Measurements from ENCODE around the gene KPNA6. TPM values are rescaled to one million over a fixed set of nuclear protein-coding genes. Genes with fewer than 3 reads are reported as not detected.
A peak's percentile ranks its signal among the peaks of the same experiment; 100 is the strongest.

The KPNA6 gene
- total RNA-seq, 1 experiment from 2014 or later: 86.9 TPM

DNA sequence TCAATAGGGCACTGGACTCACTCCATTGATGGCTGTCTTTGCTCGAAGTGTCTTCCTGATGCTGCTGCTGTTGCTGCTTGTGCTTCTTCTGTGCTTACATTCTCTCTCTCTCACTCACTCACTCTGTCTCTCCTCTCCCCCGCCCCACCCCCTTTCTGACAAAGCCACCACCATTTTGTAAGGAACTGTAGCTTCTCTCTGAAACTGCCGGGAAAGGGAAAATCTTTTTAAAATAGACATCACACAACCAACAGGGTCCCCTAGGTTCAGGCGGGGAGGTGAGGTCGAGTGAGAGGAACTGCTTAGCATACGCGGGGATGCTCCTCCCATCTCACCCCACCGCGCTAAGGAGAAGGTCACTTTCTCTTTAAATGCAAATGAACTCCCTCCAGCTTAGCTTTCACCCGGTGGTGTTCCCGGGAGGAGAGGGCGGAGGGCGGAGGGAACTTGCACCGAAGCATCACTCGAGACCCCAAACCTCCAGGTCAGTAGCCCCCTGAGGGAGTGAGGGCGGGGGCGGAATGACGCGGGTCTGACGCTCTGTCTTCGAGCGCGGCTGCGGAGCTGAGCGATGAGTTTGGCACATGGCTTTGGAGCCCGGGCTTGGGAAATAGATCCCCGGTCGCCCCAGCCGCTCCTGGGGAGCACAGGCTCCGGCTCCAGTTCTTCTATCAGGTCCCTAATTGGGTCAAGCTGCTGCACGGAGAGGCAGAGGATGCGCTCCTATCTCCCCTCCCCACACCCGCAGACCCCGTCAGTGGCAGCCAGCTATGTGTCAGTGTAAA is 92.6 kb downstream of the KPNA6 start, which contains the start of gene CCDC28B:
TSS of gene CCDC28B (plus strand) at position 370 of the 785 bp plus-strand sequence. CDS start 1,341 bp downstream, outside the sequence.
- Mint-ChIP-seq H3K4me1 (ENCODE audit: insufficient read depth, unreplicated experiment) (peaks cover 12% of the 10 kb centered on the region), H3K27me3 (ENCODE audit: insufficient read depth, unreplicated experiment) (no peaks in the 10 kb centered on the region), H3K9me3 (ENCODE audit: unreplicated experiment) (no peaks in the 10 kb centered on the region), H3K27ac (ENCODE audit: low read depth, unreplicated experiment) (peak within 1 kb of the TSS; percentile 27), H3K4me3 (ENCODE audit: unreplicated experiment) (peak within 1 kb of the TSS; percentile 71), H3K36me3 (ENCODE audit: insufficient read depth, unreplicated experiment) (peaks cover 36% of the 10 kb centered on the region)
- intact Hi-C loops (cut with micrococcal nuclease): no loop called here
- BruUV-seq (replicated peaks): no TSS peak
- peak; percentile 66 for DNase-seq (ENCODE audit: unreplicated experiment)
- POLR2A ChIA-PET: interaction anchor here (0.6 to 2.5 kb wide), 7 partner anchors 9 to 251 kb away, joined by 3 to 9 read pairs (median 3); partner anchors contain the start of genes BSDC1 and DCDC2B
- CTCF ChIA-PET: interaction anchor here (0.6 to 1.5 kb wide), 2 partner anchors 15 to 1017 kb away, joined by 3 to 4 read pairs; no protein-coding TSS in a partner anchor
- TF ChIP-seq, protein P1, sequence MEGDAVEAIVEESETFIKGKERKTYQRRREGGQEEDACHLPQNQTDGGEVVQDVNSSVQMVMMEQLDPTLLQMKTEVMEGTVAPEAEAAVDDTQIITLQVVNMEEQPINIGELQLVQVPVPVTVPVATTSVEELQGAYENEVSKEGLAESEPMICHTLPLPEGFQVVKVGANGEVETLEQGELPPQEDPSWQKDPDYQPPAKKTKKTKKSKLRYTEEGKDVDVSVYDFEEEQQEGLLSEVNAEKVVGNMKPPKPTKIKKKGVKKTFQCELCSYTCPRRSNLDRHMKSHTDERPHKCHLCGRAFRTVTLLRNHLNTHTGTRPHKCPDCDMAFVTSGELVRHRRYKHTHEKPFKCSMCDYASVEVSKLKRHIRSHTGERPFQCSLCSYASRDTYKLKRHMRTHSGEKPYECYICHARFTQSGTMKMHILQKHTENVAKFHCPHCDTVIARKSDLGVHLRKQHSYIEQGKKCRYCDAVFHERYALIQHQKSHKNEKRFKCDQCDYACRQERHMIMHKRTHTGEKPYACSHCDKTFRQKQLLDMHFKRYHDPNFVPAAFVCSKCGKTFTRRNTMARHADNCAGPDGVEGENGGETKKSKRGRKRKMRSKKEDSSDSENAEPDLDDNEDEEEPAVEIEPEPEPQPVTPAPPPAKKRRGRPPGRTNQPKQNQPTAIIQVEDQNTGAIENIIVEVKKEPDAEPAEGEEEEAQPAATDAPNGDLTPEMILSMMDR (IDR thresholded peaks at IDR 0.05; ENCODE audit: unreplicated experiment): no peak

DNA sequence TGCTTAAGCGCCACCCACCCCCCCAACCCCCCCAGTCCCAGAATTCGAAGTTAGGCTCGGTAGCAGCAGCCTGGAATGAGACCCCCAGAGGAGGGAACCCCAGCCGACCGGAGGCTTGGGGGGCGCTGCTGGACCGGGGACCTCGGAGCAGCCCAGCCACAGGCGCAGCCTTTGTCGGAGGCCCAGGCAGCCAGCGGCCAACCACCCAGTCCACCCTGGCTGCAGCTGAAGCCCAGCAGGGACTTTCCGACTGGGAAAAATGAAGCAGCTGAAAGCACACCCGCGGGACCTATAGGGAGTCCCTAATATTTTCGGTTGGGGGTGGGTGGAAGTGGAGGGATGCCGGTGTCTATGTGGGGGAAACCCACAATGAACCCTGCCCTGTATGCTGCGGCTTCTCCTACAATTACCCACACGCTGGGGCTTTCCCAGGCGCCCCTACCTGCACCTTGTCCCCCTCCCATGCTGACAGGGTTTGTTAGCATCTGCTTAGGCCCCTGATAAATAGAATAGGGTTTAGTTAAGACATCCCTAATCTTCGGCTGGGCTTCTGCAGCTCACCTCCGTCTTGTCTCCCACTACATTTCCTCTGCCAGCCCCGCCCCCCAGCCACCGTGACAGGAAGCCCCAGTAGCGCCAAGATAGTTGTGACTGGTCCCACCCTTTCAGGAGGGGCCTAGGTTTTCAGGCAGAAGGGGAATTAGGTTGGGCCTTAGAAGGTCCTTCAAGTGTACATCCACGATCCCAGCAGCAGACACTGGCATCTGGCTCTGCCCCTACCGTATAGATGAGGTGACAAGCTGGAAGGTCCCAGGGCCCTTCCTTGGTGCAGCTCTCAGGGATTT is 93.4 kb downstream of the KPNA6 start:
- BruUV-seq (replicated peaks): no TSS peak
- Mint-ChIP-seq H3K27me3 (ENCODE audit: insufficient read depth, unreplicated experiment) (no peaks in the 10 kb centered on the region), H3K4me3 (ENCODE audit: unreplicated experiment) (peak overlapping the region; percentile 71), H3K36me3 (ENCODE audit: insufficient read depth, unreplicated experiment) (peaks cover 31% of the 10 kb centered on the region), H3K27ac (ENCODE audit: low read depth, unreplicated experiment) (no peak overlapping the region), H3K9me3 (ENCODE audit: unreplicated experiment) (no peaks in the 10 kb centered on the region), H3K4me1 (ENCODE audit: insufficient read depth, unreplicated experiment) (peaks cover 18% of the 10 kb centered on the region)
- POLR2A ChIA-PET: interaction anchor here (0.7 to 1.2 kb wide), 5 partner anchors 8 to 434 kb away, joined by 3 to 4 read pairs (median 3); partner anchors contain the start of genes BSDC1 and DCDC2B
- TF ChIP-seq, protein P1 (IDR thresholded peaks at IDR 0.05; ENCODE audit: unreplicated experiment): no peak
- intact Hi-C loops (cut with micrococcal nuclease): no loop called here
- CTCF ChIA-PET: interaction anchor here (0.6 to 1.5 kb wide), 2 partner anchors 14 to 1018 kb away, joined by 3 to 4 read pairs; no protein-coding TSS in a partner anchor
- DNase-seq (ENCODE audit: unreplicated experiment): no peak

DNA sequence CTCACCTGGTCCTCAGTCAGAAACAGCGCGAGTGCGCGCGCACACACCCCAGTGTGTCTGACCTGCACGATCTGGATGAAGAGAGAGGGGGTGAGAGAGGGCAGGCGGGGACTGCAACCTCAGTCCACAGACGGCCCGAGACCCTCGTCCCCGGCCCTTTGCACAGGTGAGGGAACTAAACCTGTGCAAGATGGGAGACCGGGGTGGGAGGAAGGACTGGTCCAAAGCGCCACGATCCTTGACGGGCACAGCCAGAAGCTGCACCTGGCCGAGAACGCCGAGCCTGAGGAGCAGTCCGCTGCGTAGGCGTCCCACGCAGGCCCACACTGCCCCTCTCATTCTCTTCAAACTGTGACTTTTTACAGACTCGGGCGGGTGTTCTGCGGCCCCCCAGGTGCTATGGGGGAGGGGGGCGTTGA is 97.1 kb downstream of the KPNA6 start:
- peak overlapping the region; percentile 95 for H3K27ac Mint-ChIP-seq (ENCODE audit: low read depth, unreplicated experiment)
- ChIA-PET POLR2A (interaction anchor here (0.6 to 3.0 kb wide), 10 partner anchors 7 to 190 kb away, joined by 3 to 19 read pairs (median 5); partner anchors contain the start of gene KPNA6), CTCF (interaction anchor here (0.5 to 2.3 kb wide), 3 partner anchors 9 to 23 kb away, joined by 4 to 12 read pairs (median 5); no protein-coding TSS in a partner anchor)
- peaks cover 23% of the 10 kb centered on the region for H3K36me3 Mint-ChIP-seq (ENCODE audit: insufficient read depth, unreplicated experiment)
- intact Hi-C loops (cut with micrococcal nuclease): no loop called here
- H3K27me3 Mint-ChIP-seq (ENCODE audit: insufficient read depth, unreplicated experiment): no peaks in the 10 kb centered on the region
- DNase-seq (ENCODE audit: unreplicated experiment): no peak
- no TSS peak for BruUV-seq (replicated peaks)
- H3K9me3 Mint-ChIP-seq (ENCODE audit: unreplicated experiment): no peaks in the 10 kb centered on the region
- TF ChIP-seq, protein P1 (IDR thresholded peaks at IDR 0.05; ENCODE audit: unreplicated experiment): no peak
- H3K4me3 Mint-ChIP-seq (ENCODE audit: unreplicated experiment): peak overlapping the region; percentile 78
- H3K4me1 Mint-ChIP-seq (ENCODE audit: insufficient read depth, unreplicated experiment): peaks cover 20% of the 10 kb centered on the region
